ENCODE results near the gene BOK.

Gene BOK

GRCh38 chr2:241538838-241539615 is 19.5 kb upstream of the BOK start:
- DNase-seq = no peak

GRCh38 chr2:241539616-241540374 is 18.8 kb upstream of the BOK start:
- DNase-seq = no peak

- DNase-seq = no peak
These were observed 18.2 kb upstream of the BOK start for GRCh38 chr2:241540401-241540770.

- DNase-seq = peak in 37 of 56 donors; percentile 8 to 81 (median 47)
These were observed 17.6 kb upstream of the BOK start for GRCh38 chr2:241540771-241541561.

GRCh38 chr2:241541564-241542277 is 16.8 kb upstream of the BOK start:
- DNase-seq = no peak

- peak in 8 of 56 donors; percentile 5 to 48 (median 20) for DNase-seq
These were observed 16.3 kb upstream of the BOK start for GRCh38 chr2:241542278-241542605.

- no peak for DNase-seq
These were observed 13.4 kb upstream of the BOK start for GRCh38 chr2:241545106-241545505.

- DNase-seq = no peak
These were observed 12.7 kb upstream of the BOK start for GRCh38 chr2:241545523-241546473.

- DNase-seq = peak in 4 of 56 donors; percentile 10 to 22 (median 16)
These were observed 11.6 kb upstream of the BOK start for GRCh38 chr2:241546771-241547498.

- no peak for DNase-seq
These were observed 10.6 kb upstream of the BOK start for GRCh38 chr2:241547781-241548450.

- no peak for DNase-seq
These were observed 10.1 kb upstream of the BOK start for GRCh38 chr2:241548451-241548835.

- no peak for DNase-seq
These were observed 7.6 kb upstream of the BOK start for GRCh38 chr2:241550616-241551580.

- DNase-seq = no peak
These were observed 6.9 kb upstream of the BOK start for GRCh38 chr2:241551599-241551997.

- no peak for DNase-seq
These were observed 6.4 kb upstream of the BOK start for GRCh38 chr2:241551998-241552737.

GRCh38 chr2:241553512-241553830 is 5.1 kb upstream of the BOK start:
- DNase-seq = no peak

GRCh38 chr2:241553981-241554380 is 4.6 kb upstream of the BOK start:
- no peak for DNase-seq
